Measurements from ENCODE around the gene IFNK.

The IFNK gene

GRCh38 chr9:27485158-27485557 lies 38.9 kb upstream of the IFNK start:
- no peak for DNase-seq (ENCODE audit: low read depth)
- TF ChIP-seq, protein P1, sequence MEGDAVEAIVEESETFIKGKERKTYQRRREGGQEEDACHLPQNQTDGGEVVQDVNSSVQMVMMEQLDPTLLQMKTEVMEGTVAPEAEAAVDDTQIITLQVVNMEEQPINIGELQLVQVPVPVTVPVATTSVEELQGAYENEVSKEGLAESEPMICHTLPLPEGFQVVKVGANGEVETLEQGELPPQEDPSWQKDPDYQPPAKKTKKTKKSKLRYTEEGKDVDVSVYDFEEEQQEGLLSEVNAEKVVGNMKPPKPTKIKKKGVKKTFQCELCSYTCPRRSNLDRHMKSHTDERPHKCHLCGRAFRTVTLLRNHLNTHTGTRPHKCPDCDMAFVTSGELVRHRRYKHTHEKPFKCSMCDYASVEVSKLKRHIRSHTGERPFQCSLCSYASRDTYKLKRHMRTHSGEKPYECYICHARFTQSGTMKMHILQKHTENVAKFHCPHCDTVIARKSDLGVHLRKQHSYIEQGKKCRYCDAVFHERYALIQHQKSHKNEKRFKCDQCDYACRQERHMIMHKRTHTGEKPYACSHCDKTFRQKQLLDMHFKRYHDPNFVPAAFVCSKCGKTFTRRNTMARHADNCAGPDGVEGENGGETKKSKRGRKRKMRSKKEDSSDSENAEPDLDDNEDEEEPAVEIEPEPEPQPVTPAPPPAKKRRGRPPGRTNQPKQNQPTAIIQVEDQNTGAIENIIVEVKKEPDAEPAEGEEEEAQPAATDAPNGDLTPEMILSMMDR (conservative IDR thresholded peaks at IDR 0.05; ENCODE audit: low read depth, low read length), result no peak
- H3K4me3 ChIP-seq (ENCODE audit: low read length), result no peak overlapping the region

DNA sequence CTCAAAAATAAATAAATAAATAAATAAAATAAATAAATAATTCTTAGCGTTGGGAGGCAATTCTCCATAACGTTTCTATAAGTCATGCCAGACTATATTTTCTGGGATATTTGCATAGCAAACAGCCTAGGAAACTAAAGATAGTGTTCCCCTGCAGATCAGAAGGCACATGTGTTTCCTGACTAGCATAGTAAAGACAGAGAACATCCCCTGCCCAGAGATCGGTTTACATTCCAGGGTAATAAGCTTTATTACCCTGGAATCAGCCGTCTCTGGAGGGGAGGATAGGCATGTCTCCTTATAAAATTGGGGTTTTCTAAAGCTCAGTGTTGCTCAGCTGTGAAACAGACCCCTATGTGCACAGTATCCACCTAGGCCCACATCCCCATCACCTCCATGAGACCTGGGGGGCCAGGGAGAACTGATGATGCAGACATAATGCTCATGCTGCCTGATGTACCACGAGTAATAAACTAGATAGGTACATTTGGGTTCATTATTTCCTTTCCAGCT lies 36.9 kb upstream of the IFNK start:
- DNase-seq (ENCODE audit: low read depth), result no peak
- no peak overlapping the region for H3K4me3 ChIP-seq (ENCODE audit: low read length)
- TF ChIP-seq, protein P1 (conservative IDR thresholded peaks at IDR 0.05; ENCODE audit: low read depth, low read length), result no peak

DNA sequence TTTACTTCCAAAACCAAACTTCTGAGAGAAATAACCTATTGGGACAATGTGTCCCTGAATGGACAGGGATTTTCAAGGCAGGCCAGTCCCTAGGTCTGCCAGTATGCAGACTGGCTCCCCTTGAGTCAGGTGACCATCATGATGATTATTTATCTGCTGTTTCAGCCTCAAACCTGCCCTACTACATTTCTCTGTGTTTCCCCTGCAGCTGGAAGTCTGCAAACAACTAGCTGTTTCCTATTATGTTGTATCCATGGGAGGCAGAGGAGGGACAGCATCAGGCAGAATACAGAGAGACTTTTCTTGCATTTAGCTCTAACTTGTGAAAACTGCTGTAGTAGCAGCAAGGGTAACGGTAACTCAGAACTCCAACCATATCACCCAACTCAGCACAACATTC lies 36.2 kb upstream of the IFNK start:
- no peak overlapping the region for H3K4me3 ChIP-seq (ENCODE audit: low read length)
- TF ChIP-seq, protein P1 (conservative IDR thresholded peaks at IDR 0.05; ENCODE audit: low read depth, low read length), result no peak
- DNase-seq (ENCODE audit: low read depth), result no peak

GRCh38 chr9:27489087-27489876 lies 34.8 kb upstream of the IFNK start:
- H3K4me3 ChIP-seq (ENCODE audit: low read length), result no peak overlapping the region
- DNase-seq (ENCODE audit: low read depth), result no peak
- TF ChIP-seq, protein P1 (conservative IDR thresholded peaks at IDR 0.05; ENCODE audit: low read depth, low read length), result no peak

DNA sequence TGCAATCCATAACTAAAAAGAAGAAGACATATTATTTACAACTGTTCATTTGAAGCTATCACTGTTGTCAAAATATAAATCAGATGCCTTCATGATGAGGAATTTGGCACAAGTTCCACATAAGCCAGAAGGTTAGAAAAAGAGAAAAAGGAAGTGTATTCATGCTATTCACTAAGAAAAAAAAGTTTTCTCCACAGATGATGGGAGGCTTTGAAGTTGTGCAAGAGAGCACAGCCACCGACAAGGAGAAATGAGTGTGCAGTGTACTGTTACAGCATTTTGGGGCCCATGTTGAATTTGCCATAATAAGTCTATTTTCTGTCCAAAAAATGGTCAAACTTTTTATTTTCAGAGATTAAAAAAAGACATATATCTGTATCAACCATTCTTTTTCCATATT lies 32.9 kb upstream of the IFNK start:
- no peak for DNase-seq (ENCODE audit: low read depth)
- no peak overlapping the region for H3K4me3 ChIP-seq (ENCODE audit: low read length)
- TF ChIP-seq, protein P1 (conservative IDR thresholded peaks at IDR 0.05; ENCODE audit: low read depth, low read length), result no peak

DNA sequence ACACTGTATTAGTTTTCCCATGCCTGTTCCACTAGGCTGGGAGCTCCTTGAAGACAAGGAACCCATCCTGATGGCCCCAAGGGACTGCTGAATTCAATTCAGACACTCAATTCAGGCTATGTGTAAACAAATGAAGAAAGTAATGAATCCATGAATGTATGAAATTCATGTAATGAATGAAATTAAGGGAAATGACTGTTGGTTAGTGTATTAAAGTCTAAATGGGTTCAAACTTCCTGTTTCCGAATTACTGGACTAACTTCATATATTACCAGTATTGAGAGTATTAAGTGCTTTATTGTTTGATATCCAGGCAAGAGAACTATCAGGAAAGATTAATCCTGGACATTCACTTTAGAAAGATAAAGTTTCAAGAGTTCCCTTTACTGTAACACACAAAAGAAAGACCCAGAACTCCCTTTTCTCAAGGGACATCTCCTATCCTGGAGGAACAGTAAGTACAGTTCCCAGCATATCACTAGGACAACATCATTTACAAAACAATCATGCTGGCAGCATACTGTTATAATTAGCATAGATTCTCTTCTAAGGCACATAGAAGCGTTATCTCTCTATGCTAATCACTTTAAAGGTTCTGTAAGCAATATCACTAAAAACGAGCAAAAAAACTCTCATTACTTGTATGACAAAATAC lies 28.5 kb upstream of the IFNK start:
- TF ChIP-seq, protein P1 (conservative IDR thresholded peaks at IDR 0.05; ENCODE audit: low read depth, low read length), result no peak
- no peak overlapping the region for H3K4me3 ChIP-seq (ENCODE audit: low read length)
- DNase-seq (ENCODE audit: low read depth), result no peak

- no peak overlapping the region for H3K4me3 ChIP-seq (ENCODE audit: low read length)
- no peak for DNase-seq (ENCODE audit: low read depth)
- TF ChIP-seq, protein P1 (conservative IDR thresholded peaks at IDR 0.05; ENCODE audit: low read depth, low read length), result no peak
These were observed 28.0 kb upstream of the IFNK start for GRCh38 chr9:27496135-27496504.
